ENCODE data around the gene CDYL2.
A peak's percentile ranks its signal among the peaks of the same experiment; 100 is the strongest.
"Not testable (repeated sequence)": the region's sequence is repeated elsewhere in the genome, so short reads cannot be mapped to it uniquely, and the experiment has no call there.

CDYL2 gene

GRCh38 chr16:80790751-80791150 is 13.6 kb downstream of the CDYL2 start:
- no peaks in the 10 kb centered on the region for H3K27me3 Mint-ChIP-seq
- no peak overlapping the region for H3K4me3 Mint-ChIP-seq
- H3K27ac Mint-ChIP-seq, result no peak overlapping the region
- H3K4me1 Mint-ChIP-seq, result peaks cover 12% of the 10 kb centered on the region
- no peaks in the 10 kb centered on the region for H3K9me3 Mint-ChIP-seq
- H3K36me3 Mint-ChIP-seq, result peaks cover 3% of the 10 kb centered on the region

GRCh38 chr16:80788027-80788426 is 16.4 kb downstream of the CDYL2 start:
- Mint-ChIP-seq H3K4me3 (no peak overlapping the region), H3K27ac (no peak overlapping the region), H3K9me3 (peaks cover 12% of the 10 kb centered on the region), H3K4me1 (peaks cover 12% of the 10 kb centered on the region), H3K27me3 (no peaks in the 10 kb centered on the region), H3K36me3 (peaks cover 7% of the 10 kb centered on the region)

- peaks cover 12% of the 10 kb centered on the region for H3K36me3 Mint-ChIP-seq
- not testable (repeated sequence) for H3K27me3 Mint-ChIP-seq, H3K4me1 Mint-ChIP-seq, H3K4me3 Mint-ChIP-seq, H3K27ac Mint-ChIP-seq
- H3K9me3 Mint-ChIP-seq, result peaks cover 20% of the 10 kb centered on the region
Observed at GRCh38 chr16:80786561-80786960, 17.8 kb downstream of the CDYL2 start.

- H3K4me3 Mint-ChIP-seq, result no peak overlapping the region
- peaks cover 18% of the 10 kb centered on the region for H3K36me3 Mint-ChIP-seq
- no peak overlapping the region for H3K27ac Mint-ChIP-seq
- H3K4me1 Mint-ChIP-seq, result no peaks in the 10 kb centered on the region
- H3K9me3 Mint-ChIP-seq, result peaks cover 21% of the 10 kb centered on the region
- no peaks in the 10 kb centered on the region for H3K27me3 Mint-ChIP-seq
Observed at GRCh38 chr16:80784951-80785350, 19.4 kb downstream of the CDYL2 start.

- H3K4me3 Mint-ChIP-seq, result peak overlapping the region; percentile 36
- no peaks in the 10 kb centered on the region for H3K27me3 Mint-ChIP-seq
Observed at GRCh38 chr16:80778703-80779102, 25.7 kb downstream of the CDYL2 start.

GRCh38 chr16:80776856-80777255 is 27.5 kb downstream of the CDYL2 start:
- H3K27ac Mint-ChIP-seq, result no peak overlapping the region
- H3K9me3 Mint-ChIP-seq, result peaks cover 4% of the 10 kb centered on the region
- H3K36me3 Mint-ChIP-seq, result peaks cover 11% of the 10 kb centered on the region
- no peaks in the 10 kb centered on the region for H3K27me3 Mint-ChIP-seq
- peaks cover 6% of the 10 kb centered on the region for H3K4me1 Mint-ChIP-seq
- no peak overlapping the region for H3K4me3 Mint-ChIP-seq

More at GRCh38 chr16:80778703-80779102, 25.7 kb downstream of the CDYL2 start:
- peaks cover 11% of the 10 kb centered on the region for H3K36me3 Mint-ChIP-seq
- peak overlapping the region; percentile 18 for H3K27ac Mint-ChIP-seq
- H3K4me1 Mint-ChIP-seq, result peaks cover 6% of the 10 kb centered on the region
- H3K9me3 Mint-ChIP-seq, result peaks cover 12% of the 10 kb centered on the region

- no peaks in the 10 kb centered on the region for H3K9me3 Mint-ChIP-seq
- H3K4me1 Mint-ChIP-seq, result peaks cover 6% of the 10 kb centered on the region
- peaks cover 4% of the 10 kb centered on the region for H3K36me3 Mint-ChIP-seq
- H3K27ac Mint-ChIP-seq, result no peak overlapping the region
- no peaks in the 10 kb centered on the region for H3K27me3 Mint-ChIP-seq
- H3K4me3 Mint-ChIP-seq, result no peak overlapping the region
Observed at GRCh38 chr16:80775450-80775849, 28.9 kb downstream of the CDYL2 start.

GRCh38 chr16:80766798-80767197 is 37.6 kb downstream of the CDYL2 start:
- Mint-ChIP-seq H3K27me3 (no peaks in the 10 kb centered on the region), H3K27ac (no peak overlapping the region), H3K4me1 (peaks cover 15% of the 10 kb centered on the region), H3K9me3 (no peaks in the 10 kb centered on the region), H3K4me3 (no peak overlapping the region), H3K36me3 (peaks cover 3% of the 10 kb centered on the region)

GRCh38 chr16:80759419-80760162 is 44.8 kb downstream of the CDYL2 start:
- Mint-ChIP-seq H3K27ac (no peak overlapping the region), H3K36me3 (no peaks in the 10 kb centered on the region), H3K9me3 (no peaks in the 10 kb centered on the region), H3K27me3 (no peaks in the 10 kb centered on the region), H3K4me1 (peaks cover 18% of the 10 kb centered on the region), H3K4me3 (no peak overlapping the region)

GRCh38 chr16:80754476-80754875 is 49.9 kb downstream of the CDYL2 start:
- no peaks in the 10 kb centered on the region for H3K27me3 Mint-ChIP-seq
- H3K4me3 Mint-ChIP-seq, result no peak overlapping the region
- H3K27ac Mint-ChIP-seq, result no peak overlapping the region
- peaks cover 35% of the 10 kb centered on the region for H3K4me1 Mint-ChIP-seq
- H3K9me3 Mint-ChIP-seq, result no peaks in the 10 kb centered on the region
- H3K36me3 Mint-ChIP-seq, result peaks cover 2% of the 10 kb centered on the region

GRCh38 chr16:80752541-80752940 is 51.9 kb downstream of the CDYL2 start:
- Mint-ChIP-seq H3K9me3 (no peaks in the 10 kb centered on the region), H3K4me3 (no peak overlapping the region), H3K27ac (no peak overlapping the region), H3K36me3 (peaks cover 4% of the 10 kb centered on the region), H3K4me1 (peaks cover 35% of the 10 kb centered on the region), H3K27me3 (no peaks in the 10 kb centered on the region)

- Mint-ChIP-seq H3K27ac (peak overlapping the region; percentile 52), H3K4me3 (no peak overlapping the region), H3K4me1 (peaks cover 41% of the 10 kb centered on the region), H3K36me3 (peaks cover 7% of the 10 kb centered on the region), H3K27me3 (no peaks in the 10 kb centered on the region), H3K9me3 (no peaks in the 10 kb centered on the region)
Observed at GRCh38 chr16:80751167-80751566, 53.2 kb downstream of the CDYL2 start.

GRCh38 chr16:80746231-80746630 is 58.2 kb downstream of the CDYL2 start:
- Mint-ChIP-seq H3K4me1 (peaks cover 25% of the 10 kb centered on the region), H3K27me3 (no peaks in the 10 kb centered on the region), H3K27ac (no peak overlapping the region), H3K9me3 (no peaks in the 10 kb centered on the region), H3K4me3 (no peak overlapping the region), H3K36me3 (peaks cover 16% of the 10 kb centered on the region)

- Mint-ChIP-seq H3K4me1 (peaks cover 22% of the 10 kb centered on the region), H3K36me3 (peaks cover 19% of the 10 kb centered on the region), H3K4me3 (no peak overlapping the region), H3K9me3 (no peaks in the 10 kb centered on the region), H3K27ac (no peak overlapping the region), H3K27me3 (no peaks in the 10 kb centered on the region)
Observed at GRCh38 chr16:80744856-80745255, 59.5 kb downstream of the CDYL2 start.

GRCh38 chr16:80743772-80744171 is 60.6 kb downstream of the CDYL2 start:
- Mint-ChIP-seq H3K9me3 (no peaks in the 10 kb centered on the region), H3K36me3 (peaks cover 24% of the 10 kb centered on the region), H3K27ac (no peak overlapping the region), H3K4me1 (peaks cover 29% of the 10 kb centered on the region), H3K27me3 (no peaks in the 10 kb centered on the region), H3K4me3 (no peak overlapping the region)

GRCh38 chr16:80743273-80743672 is 61.1 kb downstream of the CDYL2 start:
- Mint-ChIP-seq H3K4me3 (no peak overlapping the region), H3K27ac (no peak overlapping the region), H3K4me1 (peaks cover 29% of the 10 kb centered on the region), H3K27me3 (no peaks in the 10 kb centered on the region), H3K36me3 (peaks cover 23% of the 10 kb centered on the region), H3K9me3 (no peaks in the 10 kb centered on the region)

- H3K4me3 Mint-ChIP-seq, result no peak overlapping the region
- no peaks in the 10 kb centered on the region for H3K27me3 Mint-ChIP-seq
- H3K36me3 Mint-ChIP-seq, result peaks cover 23% of the 10 kb centered on the region
- no peak overlapping the region for H3K27ac Mint-ChIP-seq
- no peaks in the 10 kb centered on the region for H3K9me3 Mint-ChIP-seq
- H3K4me1 Mint-ChIP-seq, result peaks cover 23% of the 10 kb centered on the region
Observed at GRCh38 chr16:80742331-80742730, 62.1 kb downstream of the CDYL2 start.
